Activated CD4-positive, alpha-beta T cell treated with anti-CD3 and anti-CD28 coated beads for 1 hour (primary cell): ENCODE measurements around the gene EVI5.
"Not testable (repeated sequence)": the region's sequence is repeated elsewhere in the genome, so short reads cannot be mapped to it uniquely, and the experiment has no call there.

ENCODE experiments used
- DNase-seq: peaks from one replicate; pipeline ENCODE4 v3.0.0-alpha.2; 2020

Gene EVI5

DNA sequence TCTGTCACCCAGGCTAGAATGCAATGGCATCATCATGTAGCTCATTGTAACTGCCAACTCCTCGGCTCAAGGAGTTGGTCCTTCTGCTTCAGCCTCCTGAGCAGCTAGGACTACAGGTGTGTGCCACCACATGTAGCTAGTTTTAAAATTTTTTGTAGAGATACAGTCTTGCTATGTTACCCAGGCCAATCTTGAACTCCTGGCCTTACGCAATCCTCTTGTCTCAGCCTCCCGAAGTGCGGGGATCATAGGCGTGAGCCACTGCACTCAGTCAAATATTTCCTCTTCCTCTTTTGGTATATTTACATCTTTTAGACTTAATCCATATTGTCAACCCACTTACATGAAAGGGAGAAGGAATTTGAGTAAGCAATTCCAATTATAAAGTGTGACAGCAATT is 121.1 kb downstream of the EVI5 start:
- DNase-seq = no peak

DNA sequence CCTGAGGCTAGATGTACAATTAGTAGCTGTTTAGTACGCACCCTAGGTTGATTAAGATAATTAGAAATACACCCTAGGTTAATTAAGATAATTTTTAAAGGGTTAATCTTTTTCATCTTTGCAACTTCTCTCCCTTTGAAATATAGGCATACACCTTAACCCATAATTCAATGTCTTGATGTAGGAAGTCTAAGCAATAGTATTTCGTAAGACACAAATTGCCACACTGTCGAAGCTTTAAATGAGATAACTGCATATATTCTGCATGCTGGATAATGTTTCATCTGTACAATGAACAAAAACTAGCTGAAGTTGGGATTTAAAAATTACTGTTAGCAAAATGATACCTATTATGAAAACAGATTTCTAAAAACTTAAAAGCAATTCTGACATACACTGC is 122.9 kb downstream of the EVI5 start:
- DNase-seq = no peak

DNA sequence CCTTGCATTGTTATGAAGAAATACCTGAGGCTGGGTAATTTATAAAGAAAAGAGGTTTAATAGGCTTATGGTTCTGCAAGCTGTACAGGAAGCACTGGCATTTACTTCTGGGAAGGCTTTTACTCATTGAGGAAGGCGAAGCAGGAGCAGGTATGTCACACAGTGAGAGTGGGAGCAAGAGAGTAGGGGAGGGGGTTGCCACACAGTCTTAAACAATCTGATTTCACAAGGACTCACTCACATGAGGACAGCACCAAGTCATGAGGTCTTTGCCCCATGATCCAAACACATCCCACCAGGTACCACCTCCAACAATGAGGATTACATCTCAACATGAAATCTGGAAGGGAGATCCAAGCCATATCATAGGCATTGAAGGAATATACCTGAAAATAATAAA is 127.2 kb downstream of the EVI5 start:
- DNase-seq = no peak

DNA sequence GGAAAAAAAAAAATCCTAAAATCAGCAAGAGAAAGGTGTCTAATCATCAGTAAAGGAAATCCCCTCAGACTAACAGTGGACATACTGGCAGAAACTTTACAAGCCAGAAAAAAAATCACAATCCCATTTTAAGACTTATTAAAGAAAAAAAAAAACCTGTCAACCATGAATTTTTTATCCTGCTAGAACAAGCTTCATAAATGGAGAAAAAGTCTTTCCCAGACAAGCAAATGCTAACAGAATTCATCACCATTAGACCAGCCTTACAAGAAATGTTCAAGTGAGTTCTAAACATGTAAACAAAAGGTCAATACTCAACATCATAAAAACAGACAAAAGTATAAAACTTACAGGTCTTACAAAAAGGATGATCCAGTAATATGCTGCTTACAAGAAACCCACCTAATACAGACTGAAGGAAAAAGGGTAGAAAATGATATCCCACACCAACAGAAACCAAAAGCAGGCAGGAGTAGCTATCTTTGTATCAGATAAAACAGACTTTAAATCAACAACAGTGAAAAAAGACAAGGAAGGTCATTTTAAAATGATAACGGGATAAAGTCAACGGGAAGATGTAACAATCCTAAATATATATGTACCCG is 129.6 kb downstream of the EVI5 start:
- no peak for DNase-seq

DNA sequence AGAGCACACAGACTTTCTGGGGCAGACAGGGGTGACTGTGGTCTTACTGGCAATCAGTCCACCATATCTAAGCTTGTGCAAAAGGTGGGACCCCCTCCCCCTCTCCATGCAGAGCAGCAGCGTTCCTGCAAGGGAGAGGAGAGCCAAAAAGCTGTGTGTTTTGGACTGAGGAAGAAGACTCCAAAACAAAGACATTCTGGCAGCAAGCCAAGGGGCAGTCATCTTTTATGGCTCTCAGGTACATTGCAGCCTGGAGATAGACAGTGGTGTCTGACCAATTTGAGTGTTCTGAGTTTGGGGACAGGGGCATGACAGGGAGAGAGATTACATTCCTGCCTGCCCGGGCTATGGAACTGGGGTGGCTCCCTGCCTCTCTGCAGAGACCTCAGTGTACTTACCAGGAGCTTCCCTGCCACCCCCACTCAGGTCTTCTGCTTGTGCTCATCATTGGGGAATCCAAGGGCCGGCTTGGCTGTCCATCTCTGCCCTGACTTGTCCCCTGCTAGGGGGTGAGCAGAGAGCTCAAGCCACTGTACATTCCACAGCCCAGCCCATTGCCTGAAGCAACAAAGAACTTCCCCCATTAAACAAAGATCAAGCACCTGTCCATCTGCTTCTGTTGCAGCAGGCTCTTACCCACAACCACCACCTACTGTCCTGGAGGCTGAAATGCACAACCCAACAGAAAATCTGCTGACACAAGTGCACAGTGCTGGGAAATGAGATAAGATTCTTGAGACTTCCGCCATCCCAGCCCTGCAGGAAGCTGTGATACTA is 131.1 kb downstream of the EVI5 start:
- no peak for DNase-seq

DNA sequence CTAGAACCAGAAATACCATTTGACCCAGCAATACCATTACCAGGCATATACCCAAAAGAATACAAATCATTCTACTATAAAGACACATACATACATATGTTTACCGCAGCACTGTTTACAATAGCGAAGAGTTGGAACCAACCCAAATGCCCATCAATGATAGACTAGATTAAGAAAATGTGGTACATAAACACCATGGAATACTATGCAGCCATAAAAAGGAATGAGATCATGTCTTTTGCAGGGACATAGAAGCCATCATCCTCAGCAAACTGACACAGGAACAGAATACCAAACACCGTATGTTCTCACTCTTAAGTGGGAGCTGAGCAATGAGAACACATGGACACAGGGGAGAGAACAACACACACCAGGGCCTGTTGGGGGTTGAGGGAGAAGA is 144.2 kb downstream of the EVI5 start:
- DNase-seq = not testable (repeated sequence)

DNA sequence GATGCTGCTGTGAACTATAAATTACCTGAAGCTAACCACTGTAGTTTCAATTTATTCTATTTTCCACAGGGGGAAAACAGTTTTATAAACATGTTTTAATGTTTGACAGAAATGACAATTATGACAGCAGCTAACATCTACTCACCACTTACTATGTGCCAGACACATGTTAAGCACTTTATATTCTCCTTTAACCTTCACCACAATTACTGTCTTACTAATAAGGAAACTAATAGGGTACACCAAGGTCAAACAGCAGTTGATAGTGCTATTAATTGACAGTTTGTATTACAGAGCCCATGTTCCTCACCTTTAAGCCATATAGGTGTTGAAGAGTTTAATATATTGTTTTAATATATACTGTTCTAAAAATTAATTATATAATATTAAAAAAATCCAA is 146.4 kb downstream of the EVI5 start:
- no peak for DNase-seq

DNA sequence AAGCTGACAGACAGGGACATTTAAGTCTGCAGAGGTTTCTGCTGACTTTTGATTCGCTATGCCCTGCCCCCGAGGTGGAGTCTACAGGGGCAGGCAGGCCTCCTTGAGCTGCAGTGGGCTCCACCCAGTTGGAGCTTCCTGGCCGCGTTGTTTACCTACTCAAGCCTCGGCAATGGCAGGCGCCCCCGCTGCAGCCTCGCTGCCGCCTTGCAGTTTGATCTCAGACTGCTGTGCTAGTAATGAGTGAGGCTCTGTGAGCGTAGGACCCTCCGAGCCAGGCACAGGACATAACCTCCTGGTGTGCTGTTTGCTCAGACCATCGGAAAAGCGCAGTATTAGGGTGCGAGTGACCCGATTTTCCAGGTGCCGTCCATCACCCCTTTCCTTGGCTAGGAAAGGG is 149.7 kb downstream of the EVI5 start:
- not testable (repeated sequence) for DNase-seq

DNA sequence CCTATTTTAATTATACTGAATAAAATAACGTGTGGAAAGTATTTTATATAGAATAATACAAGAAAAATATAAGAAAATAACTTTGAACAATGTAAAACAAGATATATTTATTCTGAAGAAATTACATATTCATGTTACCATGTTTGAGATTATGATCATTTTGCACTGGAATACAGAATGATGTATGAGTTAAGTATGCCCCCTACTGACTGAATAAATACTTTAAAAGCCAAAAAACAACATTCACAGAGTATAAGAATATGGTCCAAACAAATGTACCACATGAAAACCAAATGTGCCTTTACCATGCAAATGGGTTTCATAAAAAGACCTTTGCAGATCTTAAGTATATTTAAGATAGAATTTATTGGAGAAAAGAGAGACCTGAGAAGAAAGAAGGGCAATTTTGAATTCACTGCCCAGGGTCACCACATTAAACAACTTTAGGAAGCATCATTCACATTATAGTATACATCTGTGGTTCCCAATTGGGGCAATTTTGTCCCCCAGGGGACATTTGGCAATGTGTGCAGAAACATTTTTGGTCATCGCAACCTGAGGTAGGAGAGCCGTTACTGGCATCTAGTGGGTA is 161.6 kb downstream of the EVI5 start:
- no peak for DNase-seq

DNA sequence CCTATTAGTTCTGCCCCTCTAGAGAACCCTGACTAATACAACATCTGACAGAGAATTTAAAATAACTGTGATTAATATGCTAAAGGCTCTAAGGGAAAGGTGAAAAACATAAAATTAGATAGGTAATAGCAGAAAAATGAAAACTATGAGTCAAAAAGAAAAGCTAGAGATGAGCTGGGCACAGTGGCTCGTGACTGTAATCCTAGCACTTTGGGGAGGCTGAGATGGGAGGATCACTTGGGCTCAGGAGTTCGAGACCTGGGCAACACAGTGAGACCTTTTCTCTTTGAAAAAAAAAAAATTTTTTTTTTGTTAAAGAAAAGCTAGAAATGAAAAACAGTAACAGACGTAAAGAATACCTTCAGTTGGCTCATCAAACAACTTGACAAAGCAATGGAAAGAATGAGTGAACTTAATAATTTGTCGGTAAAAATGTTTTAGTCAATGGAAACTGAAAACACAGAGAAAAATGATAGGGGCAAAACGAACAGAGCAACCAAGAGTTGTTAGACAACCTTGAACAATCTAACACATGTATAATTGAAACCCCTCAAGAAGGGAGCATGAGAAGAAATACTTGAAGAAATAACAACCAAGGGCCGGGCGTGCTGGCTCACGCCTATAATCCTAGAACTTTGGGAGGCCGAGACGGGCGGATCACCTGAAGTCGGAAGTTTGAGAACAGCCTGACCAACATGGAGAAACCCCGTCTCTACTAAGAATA is 165.3 kb downstream of the EVI5 start:
- no peak for DNase-seq

DNA sequence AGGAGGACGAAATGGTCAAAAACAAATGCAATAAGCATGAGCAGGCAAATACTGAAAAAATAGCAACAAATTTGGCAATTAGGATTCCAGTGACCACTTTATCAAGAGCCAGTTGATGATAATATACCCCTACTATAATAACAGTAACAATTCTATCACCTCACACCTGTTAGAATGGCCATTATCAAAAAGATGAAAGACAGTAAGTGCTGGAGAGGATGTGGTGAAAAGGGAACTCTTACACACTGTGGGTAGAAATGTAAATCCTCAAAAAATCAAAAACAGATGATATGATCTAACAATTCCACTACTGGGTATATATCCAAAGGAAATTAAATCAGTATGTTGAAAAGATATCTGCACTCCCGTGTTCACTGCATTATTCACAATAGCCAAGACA is 183.9 kb downstream of the EVI5 start:
- DNase-seq = no peak

DNA sequence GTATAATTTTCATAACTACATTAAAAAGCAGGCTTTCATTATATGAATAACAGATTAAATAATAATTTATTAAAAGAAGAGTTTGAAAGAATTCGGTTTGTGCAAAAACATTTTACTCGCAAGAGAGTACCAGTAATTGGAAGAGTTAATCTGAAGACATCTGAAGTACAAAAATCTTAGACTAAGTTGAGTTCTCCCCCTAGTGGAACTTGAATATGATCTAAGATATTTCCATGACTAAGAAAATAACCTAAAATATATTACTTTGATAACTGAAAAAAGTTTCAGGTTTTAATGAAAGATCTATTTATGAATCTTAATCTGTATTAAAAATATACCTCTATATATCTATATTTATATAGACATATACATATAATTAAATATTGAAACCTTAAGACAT is 185.7 kb downstream of the EVI5 start:
- no peak for DNase-seq

DNA sequence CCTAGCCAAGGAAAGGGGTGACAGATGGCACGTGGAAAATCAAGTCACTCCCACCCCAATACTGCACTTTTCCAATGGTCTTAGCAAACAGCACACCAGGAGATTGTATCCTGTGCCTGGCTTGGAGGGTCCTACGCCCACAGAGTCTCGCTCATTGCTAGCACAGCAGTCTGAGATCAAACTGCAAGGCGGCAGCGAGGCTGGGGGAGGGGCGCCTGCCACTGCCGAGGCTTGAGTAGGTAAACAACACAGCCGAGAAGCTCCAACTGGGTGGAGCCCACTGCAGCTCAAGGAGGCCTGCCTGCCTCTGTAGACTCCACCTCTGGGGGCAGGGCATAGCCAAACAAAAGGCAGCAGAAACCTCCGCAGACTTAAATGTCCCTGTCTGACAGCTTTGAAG is 195.5 kb downstream of the EVI5 start:
- not testable (repeated sequence) for DNase-seq

DNA sequence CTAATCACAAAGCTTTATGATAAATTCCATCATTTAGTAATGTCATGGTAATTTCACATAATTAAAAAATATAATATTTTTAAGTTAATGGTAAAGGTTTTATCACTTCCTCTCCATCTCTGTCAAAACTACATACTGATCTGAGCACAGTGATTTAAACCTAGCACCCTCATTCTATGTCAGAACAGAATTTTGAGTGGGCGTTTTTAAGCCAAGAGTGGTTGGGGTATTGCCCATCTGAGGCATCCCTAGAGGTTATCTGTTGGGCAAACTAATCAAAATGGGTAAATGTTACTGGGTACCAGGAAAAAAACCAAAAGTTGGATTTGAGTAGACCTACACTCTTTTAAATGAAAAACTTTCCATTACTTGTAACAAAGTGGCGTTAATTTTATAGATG is 197.5 kb downstream of the EVI5 start:
- no peak for DNase-seq

DNA sequence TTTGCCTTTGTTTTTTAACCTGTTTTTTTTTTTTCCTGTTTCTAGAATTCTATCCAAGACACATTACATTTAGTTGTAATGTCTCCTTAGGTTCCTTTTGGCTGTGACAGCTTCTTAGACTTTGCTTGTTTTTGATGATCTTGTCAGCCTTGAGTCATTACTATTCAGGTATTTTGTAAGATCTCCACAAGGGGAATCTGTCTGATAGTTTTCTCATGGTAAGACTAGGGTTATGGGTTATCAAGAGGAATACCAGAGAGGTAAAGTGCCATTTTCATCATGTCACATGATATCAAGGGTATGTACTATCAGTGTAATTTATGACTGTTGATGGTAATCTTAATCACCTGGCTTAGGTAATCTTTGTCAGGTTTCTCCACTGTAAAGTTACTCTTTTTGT is 199.1 kb downstream of the EVI5 start:
- DNase-seq = no peak

DNA sequence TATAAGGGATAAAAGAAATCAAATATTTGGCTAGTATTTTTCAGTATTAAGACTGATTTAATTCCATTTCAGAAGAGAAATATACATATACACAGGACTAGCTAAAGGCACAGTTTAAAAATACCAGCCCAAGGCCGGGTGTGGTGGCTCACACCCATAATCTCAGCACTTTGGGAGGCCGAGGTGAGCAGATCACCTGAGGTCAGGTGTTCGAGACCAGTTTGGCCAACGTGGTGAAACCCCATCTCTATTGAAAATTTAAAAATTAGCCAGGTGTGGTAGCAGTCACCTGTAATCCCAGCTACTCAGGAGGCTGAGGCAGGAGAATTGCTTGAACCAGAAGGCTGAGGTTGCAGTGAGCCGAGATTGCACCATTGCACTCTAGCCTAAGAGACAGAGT is 200.1 kb downstream of the EVI5 start:
- DNase-seq = not testable (repeated sequence)

DNA sequence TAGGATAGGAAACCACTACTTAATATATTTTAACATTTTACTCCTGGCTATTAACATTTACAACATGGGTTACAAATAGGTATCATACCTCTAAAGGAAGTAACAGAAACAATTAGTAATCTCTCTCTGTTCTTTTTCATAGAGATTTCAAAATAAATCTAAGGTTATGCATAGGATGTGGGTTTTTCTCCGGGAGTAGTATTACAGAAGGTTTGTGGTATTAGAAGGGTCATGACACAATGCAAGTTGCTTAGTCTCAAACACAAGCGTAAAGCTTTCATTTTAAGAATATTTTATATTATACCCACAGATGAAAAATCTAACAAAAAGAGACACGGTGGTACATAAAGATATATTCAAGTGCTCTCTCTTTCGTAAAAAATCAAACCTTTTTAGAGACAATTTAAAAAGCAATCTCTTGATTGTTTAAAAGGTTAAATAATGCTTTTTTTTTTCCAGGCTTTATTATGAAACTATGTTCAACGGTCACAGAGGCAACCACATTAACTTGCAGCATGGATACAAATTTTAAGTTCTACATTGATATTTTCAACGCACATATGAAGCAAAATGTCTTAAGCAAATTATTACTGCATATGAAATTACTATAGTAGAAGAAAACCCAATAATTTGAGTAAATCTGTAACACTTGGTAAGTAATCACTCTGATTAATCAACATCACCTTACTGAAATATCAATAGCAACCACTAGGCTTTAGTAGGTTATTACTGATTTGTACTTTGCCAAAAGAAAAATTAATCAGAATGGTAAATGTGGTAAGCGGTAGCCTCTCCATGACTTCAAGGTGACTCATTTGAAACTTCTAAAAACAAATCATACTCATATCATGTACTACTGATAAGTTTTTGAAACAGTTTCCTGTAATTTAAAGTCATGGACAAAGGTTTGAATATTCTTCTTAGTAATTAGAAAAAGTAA is 200.8 kb downstream of the EVI5 start:
- DNase-seq = no peak

DNA sequence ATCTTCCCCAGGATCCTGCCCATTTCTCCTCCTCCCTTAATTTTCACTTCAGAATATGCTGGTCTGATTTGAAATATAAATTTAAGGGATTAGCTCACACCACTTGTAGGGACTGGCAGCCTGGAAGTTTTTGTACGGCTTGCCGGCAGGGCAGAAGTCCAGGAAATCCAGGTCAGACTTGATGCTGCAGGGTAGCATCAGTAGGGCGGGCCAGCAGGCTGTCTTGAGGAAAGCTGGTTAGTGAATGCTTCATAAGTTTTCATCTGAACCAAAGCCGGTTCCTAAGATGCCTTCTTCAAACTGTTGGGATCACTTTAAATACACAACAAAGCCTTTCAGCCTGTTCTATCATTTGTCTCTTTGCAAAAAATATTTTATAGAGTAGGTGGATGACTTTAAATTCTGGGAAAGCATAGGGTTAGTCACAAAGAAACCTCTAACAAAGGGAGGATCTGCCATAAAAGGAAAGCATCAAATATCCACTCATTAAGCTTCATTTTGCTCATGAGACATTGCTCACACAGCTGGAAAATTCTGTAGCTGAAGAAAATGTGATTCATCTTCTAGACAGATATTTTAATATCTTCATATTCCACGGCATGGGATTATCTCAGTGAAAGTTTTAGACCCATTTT is 207.5 kb downstream of the EVI5 start:
- no peak for DNase-seq

DNA sequence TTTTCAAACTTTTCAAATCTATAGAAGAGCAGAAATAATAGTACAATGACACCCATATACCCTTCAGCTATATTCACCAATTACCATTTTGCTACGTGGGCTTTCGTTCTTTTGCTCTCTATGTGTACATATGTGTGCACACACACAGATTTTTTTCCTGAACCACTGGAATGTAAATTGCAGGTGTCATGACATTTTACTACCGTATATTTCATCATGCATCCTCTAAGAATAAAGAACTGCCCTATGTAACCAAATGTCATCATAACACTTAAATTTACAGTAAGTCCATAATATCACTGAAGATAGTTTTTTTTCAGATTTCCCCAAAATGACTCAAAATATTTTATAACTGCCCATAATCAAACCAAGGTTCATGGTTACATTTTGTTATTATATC is 209.8 kb downstream of the EVI5 start:
- no peak for DNase-seq

DNA sequence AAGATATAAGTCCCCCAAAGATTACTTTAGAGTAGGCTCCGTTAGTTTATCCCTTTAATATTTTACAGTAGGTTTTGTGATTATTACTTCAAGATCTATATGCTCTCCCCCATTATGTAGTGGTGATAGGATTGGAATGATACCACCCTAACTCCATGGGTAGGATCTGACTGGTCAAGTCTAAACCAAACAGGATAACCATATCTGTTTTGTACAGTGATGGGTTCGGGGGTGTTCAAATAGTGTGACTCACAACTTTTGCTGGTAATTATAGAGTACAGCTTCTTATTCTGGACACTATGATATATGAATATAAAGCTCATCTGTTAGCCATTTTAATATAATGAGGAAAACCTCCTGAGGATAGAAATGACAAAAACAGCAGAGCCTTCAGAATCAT is 212.4 kb downstream of the EVI5 start:
- DNase-seq = no peak

DNA sequence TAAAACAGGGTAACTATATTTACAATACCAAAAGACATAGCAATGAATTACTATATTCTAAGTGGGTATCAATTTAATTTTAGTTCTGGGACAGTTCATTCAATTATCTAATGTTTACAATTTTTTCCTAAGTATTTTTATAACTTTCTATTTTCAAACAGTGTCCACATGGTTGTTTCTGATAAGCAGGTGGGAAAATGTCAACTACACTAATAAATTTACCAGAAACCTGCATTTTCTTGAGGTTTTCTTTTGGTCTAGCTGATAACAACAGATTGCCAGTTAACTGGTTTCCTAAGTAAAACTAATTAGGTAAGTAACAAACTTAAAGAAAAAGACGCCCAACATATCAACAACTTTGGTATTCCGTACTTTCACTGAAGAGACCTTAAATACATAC is 213.3 kb downstream of the EVI5 start:
- no peak for DNase-seq

DNA sequence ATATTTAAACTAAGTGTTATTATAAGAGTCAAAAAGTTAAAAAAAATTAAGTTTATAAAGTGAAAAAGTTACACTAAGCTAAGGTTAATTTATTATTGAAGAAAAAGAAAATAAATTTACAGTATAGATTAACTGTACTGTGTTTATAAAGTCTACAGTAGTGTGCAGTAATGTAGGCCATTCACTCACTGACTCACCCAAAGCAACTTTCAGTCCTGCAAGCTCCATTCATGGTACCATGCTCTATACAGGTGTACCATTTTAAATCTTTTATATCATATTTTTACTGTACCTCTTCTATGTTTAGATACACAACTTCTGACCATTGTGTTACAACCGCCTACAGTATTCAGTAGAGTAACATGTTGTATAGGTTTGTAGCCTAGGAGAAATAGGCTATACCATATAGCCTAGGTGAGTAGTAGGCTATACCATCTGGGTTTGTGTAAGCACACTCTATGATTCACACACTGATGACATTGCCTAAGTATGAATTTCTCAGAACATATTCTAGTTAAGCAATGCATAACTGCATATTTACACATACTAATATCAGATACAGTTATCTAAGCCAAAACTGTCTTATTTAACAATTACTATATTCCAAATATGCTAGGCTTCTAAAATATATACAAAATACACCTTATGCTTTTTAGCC is 217.6 kb downstream of the EVI5 start:
- DNase-seq = no peak
